GM21515 (cell line): Measurements from ENCODE around the gene KAZN.

Experiments
- ATAC-seq: cut with Tn5 transposase; IDR thresholded peaks from one replicate; pipeline ENCODE4 v1.9.1; 2021; ENCODE audit not compliant: unreplicated experiment

Gene KAZN

DNA sequence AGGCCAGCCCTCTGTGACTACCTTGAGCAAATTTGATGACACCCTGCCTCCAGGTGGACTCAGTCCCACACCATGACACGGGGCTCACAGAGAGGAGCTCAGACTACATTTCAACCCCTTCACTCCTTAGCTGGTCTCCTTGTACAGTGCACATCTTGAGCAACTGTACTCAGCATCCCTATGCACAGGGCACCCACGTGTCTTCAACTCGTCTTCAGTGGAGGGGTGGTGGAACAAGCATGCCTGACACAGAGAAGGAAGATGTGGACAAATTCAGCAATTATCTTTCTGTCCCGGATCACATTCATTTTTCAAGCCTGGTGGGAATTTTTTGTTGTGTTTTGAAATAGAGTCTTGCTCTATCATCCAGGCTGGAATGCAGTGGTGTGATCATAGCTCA lies 213.7 kb downstream of the KAZN start:
- ATAC-seq: no peak

- no peak for ATAC-seq
These were observed 216.8 kb downstream of the KAZN start for GRCh38 chr1:14815175-14815877.

DNA sequence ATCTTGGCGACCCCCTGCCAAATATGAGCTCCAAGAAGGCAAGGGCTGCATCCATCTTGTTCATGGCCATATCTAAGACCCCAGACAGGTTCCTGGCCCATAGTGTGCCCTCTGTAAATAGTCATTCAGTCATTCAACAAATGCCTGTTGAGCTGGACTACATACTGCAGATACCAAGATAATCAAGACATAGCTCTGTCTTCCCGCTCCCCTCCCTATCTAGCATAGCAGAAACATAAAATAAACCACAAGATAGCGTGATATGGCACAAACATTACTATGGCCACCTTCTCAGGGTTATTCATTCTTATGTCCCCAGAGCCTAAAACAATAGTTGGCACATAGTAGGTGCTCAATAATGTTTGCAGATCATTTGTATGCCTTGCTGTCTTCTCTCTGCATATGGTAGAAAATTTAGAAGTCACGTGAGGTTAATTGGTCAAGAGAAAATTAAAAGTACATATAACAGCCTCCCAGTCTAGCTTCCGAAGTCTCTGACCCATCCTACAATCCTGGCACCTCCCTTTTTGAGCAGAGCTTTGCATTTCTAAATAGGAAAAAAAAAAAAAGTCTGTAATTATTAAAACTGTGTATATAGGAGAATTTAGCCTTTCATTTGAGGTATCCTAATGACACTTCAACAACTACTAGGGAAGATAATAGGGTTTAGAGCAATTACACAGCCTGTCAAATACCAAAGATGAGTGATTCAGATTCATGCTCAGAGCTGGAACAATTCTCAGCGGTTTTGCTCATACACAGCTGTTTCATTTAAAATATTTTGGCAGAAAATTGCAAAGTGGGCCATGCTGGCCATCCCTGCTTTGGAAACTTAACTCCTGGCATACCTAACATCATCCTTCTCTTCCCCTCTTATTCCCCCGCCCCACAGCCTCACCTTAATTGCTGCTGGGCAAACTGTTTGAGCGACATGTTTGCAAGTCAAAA lies 219.0 kb downstream of the KAZN start:
- no peak for ATAC-seq

DNA sequence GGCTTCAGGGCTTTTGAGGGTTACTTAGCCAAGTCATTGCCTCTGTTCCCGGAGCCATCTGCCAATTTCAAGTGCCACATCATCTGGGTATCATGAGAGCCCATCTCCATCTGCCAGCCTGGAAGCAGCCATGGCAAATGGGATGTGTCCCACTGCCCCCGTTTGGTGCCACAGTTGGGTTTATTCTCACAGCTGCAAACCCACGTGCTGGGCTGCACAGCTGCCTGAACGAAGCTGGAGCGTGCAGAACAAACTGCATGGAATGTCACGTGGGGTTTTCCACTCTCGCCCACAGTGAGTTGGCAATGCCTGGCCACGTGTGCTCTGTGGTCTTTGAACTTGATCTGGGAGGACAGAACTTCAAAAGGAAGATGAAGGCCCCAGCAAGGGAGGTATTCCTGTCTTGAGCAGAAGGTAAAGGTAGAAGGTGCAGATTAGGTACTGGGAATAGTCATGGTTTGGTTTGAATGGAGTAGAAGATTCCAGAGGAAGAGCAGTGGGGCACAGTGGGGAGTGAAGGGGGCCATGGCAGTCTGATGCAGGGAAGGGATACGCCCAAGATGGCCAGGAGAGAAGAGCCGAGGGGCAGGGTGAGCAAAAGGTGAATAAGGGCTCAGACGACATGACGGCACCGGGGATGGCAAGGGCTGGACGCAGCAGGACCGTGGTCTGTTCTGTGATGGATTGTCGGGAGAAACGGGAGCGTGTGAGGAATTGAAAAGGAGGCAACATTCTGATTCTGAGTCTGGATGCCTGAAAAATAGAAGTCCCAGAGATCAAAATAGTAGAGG lies 222.0 kb downstream of the KAZN start:
- ATAC-seq: no peak

DNA sequence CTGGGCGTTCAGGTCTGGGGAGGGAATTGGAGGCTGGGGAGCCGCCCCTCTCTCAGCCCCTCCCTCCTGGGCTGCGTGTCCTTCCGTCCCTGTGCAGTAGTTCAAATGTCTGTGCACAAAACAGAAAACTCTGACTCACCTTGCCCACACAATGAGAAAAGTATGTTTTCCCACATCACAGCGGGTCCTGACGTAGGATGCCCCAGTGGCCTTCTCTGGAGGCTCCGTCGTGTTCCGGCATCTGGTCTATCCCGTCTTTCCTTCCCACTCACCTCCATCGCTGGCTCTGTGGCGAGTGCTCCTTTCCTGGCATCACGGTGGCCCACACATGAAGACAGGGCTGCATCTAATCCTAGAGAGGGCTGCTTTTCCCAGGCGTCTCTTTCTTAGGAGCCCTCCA lies 224.0 kb downstream of the KAZN start:
- no peak for ATAC-seq

DNA sequence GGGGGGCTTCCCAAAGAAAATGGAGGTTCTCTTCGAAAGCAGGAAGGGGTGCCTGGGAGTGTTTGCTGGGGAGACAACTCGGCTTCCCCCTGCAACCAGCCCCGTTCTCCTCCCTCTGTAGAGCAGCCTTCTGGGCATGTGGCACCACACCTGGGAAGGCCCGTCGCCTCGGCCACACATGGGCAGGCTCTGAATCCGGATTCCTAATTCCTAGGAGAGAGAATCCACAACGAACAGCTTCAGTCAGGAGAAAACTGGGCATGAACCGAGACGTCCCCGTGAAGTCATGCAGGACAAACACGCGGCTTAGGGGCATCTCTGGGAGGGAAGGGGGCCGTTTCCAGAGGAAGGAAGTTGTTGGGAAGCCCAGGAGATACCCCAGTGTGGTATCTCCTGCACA lies 224.5 kb downstream of the KAZN start:
- ATAC-seq: no peak

DNA sequence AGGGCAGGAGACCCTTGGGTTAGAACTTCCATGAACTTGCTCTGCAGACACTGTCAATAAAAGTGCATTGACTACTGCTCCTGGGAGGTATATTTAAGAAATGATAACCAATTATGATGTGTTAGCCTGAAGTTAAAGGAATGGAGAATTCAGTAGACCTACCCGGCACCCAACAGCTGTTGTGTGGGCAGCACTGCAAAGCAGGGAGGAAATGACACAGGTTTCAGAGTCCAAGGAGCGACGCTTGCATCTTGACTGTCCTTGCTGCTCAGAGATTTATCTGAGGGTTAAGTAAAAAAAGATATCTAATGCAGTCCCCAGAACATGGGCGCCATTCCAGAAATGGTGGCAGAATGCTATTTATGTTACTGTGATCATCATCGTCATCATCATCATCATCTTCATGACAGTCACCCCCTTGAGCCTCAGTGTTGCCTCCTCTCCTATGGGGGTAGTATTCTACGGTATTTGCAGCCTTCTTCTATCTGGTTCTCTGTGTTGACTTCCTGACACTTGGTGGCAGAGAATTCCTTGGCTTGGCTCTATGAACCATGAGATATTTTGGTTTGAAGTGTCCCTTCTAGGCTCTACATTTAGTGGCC lies 225.9 kb downstream of the KAZN start:
- ATAC-seq: no peak

DNA sequence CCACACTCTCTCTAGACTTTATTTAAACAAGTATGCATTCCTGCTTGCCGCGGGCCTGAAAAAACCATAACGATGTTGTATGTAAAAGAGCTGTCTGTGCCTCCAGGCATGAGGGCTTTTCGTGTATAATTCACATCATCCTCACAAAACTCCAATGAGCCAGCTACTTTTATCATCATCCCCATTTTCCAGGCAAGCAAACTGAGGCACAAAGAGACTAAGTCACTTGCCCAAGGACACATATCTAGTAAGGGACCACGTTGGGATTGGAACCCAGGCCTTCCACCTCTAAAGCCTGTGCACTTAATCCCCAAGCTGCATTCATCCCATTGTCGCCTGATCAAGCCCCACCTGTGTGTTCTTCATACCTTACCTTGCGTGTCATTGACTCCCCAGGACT lies 226.9 kb downstream of the KAZN start:
- no peak for ATAC-seq

GRCh38 chr1:14826172-14826636 lies 227.7 kb downstream of the KAZN start:
- no peak for ATAC-seq

GRCh38 chr1:14826731-14827326 lies 228.3 kb downstream of the KAZN start:
- ATAC-seq: no peak

GRCh38 chr1:14827870-14828269 lies 229.4 kb downstream of the KAZN start:
- no peak for ATAC-seq

- no peak for ATAC-seq
These were observed 230.2 kb downstream of the KAZN start for GRCh38 chr1:14828665-14829064.

- no peak for ATAC-seq
These were observed 237.2 kb downstream of the KAZN start for GRCh38 chr1:14835725-14836124.

- ATAC-seq: no peak
These were observed 238.1 kb downstream of the KAZN start for GRCh38 chr1:14836426-14837140.

- no peak for ATAC-seq
These were observed 241.9 kb downstream of the KAZN start for GRCh38 chr1:14840374-14840773.

- no peak for ATAC-seq
These were observed 243.0 kb downstream of the KAZN start for GRCh38 chr1:14841456-14841855.

DNA sequence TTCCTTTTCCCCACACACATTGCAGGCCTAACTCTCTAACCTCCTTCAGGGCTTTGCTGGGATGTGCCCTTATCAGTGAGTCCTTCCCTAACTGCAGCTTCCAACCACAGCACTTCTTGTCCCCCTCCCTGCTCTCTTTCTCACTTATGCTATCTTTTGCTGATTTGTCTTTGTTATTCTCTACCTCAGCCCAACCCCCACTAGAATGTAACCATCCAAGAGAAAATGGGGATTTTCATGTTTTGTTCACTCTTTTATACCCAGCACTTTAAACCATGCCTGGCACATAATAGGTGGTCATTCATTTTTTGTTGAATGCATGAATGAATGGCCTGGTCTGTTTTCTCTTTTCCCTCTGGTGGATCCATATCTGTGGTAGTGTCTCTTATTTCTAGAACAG lies 243.5 kb downstream of the KAZN start:
- ATAC-seq: no peak

DNA sequence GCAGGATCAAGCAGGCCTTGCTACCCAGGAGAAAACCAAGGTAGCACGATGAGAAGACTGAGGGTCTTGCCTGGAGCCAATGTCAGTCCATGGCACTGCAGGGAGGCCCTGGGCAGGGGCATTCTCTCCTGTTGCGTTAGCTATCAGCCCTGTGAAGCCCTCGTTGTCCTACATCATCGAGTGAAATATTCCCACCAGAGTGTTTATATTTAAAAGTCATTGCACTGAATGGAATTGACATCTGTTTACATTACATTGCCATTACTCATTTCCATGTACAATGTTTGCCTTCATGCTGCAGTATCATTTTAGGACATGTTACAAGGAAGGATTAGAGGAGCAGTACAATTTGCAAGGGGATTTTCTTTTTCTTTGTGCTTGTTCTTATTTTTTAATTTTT lies 243.9 kb downstream of the KAZN start:
- no peak for ATAC-seq

GRCh38 chr1:14842891-14843290 lies 244.4 kb downstream of the KAZN start:
- ATAC-seq: no peak

GRCh38 chr1:14843525-14843924 lies 245.0 kb downstream of the KAZN start:
- no peak for ATAC-seq
